Kidney (tissue), 14 donors: Measurements from ENCODE around the gene CLASRP. TPM values are rescaled to one million over a fixed set of nuclear protein-coding genes. Genes with fewer than 3 reads are reported as not detected.

Experiments
- DNase-seq, 5 donors: peaks; one replicate each; pipeline ENCODE4 v3.0.0-alpha.2; 2013 to 2020
- FAIRE-seq: peaks from 2 replicates; lab custom pipeline; 2012; peaks lifted over from hg19 to GRCh38; lab: Jason Lieb, UNC
- H3K27ac ChIP-seq, 2 donors: one replicate each; pipeline ENCODE4 v1.7.0; 2013; ENCODE audit warnings: low read depth in 2 of 2, low read length in 2 of 2, inconsistent platforms in 1 of 2
- H3K27me3 ChIP-seq: one replicate; pipeline ENCODE4 v1.7.1; 2013; ENCODE audit warnings: low read length, inconsistent platforms; ENCODE audit not compliant: control insufficient read depth, insufficient read depth
- H3K36me3 ChIP-seq, 3 donors: one replicate each; pipeline versions ENCODE4 v1.7.0 to v1.7.1; 2013; ENCODE audit warnings: low read length in 3 of 3, control low read depth in 1 of 3, inconsistent platforms in 1 of 3; ENCODE audit not compliant: insufficient read depth in 3 of 3, control insufficient read depth in 2 of 3
- H3K4me1 ChIP-seq, 3 donors: one replicate each; pipeline versions ENCODE4 v1.7.0 to v1.7.1; 2013; ENCODE audit warnings: low read length in 3 of 3, inconsistent platforms in 1 of 3, low read depth in 1 of 3; ENCODE audit not compliant: control insufficient read depth in 2 of 3, insufficient read depth in 2 of 3
- H3K4me3 ChIP-seq, 3 donors: one replicate each; pipeline versions ENCODE4 v1.7.0 to v1.8.1; 2013; ENCODE audit warnings: low read length in 3 of 3, control low read depth in 1 of 3, inconsistent platforms in 1 of 3
- H3K9ac ChIP-seq, 3 donors: one replicate each; pipeline versions ENCODE4 v1.7.0 to v1.7.1; 2013; ENCODE audit warnings: low read length in 3 of 3, control low read depth in 1 of 3, inconsistent platforms in 1 of 3
- H3K9me3 ChIP-seq, 3 donors: one replicate each; pipeline versions ENCODE4 v1.7.0 to v1.7.1; 2013; ENCODE audit warnings: low read length in 3 of 3, control low read depth in 1 of 3, inconsistent platforms in 1 of 3; ENCODE audit not compliant: control insufficient read depth in 2 of 3, insufficient read depth in 1 of 3
- intact Hi-C: fragments of 100-400 bp; cut with DNase I; formaldehyde crosslinking; loops from one replicate; pipeline ENCODE4 v1.11.1; 2022
- polyA plus RNA-seq: library from polyadenylated mRNA; stranded (reverse); fragments of 350-450 nt; fragmentation: Illumina TruSeq; extraction: RNeasy Lipid Tissue Mini Kit (QIAGEN cat#74804); gene quantifications from one replicate; pipeline ENCODE4 v1.2.3, GENCODE V29; 2014; ENCODE audit warnings: low read depth, low replicate concordance; ENCODE audit not compliant: insufficient read depth
- total RNA-seq: library from RNA; stranded (reverse); fragmentation: NEBNext Ultra II Directional; extraction: Animal tissue kit (Norgen Biotek cat#: 25700); gene quantifications from one replicate; pipeline ENCODE4 v1.2.1, GENCODE V29; 2021
- TF ChIP-seq, protein P1 (sequence below): IDR thresholded peaks from 3 replicates; pipeline ENCODE4 v1.5.1; 2012; ENCODE audit warnings: mild to moderate bottlenecking, moderate library complexity, borderline replicate concordance; ENCODE audit not compliant: insufficient read depth; ENCODE audit errors: extremely low read depth
- donor health status: control.
- donor health status: control.
- donor health status: control.
- donor health status: control.
- donor health status: control.
- donor health status: DM: yes; HTN: yes; CAD: no.
- donor health status: Normal renal cell carcinoma (clear cell type).

CLASRP gene
- total and polyA plus RNA-seq, 2 donors from 2014 or later = 38.0 to 83.6 TPM

DNA sequence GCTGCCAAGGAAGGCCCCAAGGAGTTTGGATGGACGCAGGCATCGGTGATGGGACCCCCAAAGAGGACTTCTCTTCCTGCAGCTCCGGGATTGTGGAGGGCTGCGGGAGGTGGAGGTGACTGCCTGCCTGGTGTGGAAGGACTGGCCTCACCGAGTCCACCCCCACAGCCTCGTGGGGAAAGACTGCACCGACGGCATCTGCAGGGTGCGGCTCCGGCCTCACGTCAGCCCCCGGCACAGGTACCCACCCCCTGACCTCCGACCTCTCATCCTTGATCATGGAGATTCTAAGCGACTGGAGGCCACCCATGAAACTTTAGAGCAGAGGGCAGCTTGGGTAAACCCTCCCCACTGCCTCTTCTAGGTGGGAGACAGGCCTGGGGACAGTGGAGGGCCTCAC is 16.9 kb upstream of the CLASRP start:
- DNase-seq = no peak
- no peaks in the 10 kb centered on the region for H3K9me3 ChIP-seq
- H3K4me1 ChIP-seq = no peaks in the 10 kb centered on the region
- intact Hi-C loops = no loop called here
- TF ChIP-seq, protein P1, sequence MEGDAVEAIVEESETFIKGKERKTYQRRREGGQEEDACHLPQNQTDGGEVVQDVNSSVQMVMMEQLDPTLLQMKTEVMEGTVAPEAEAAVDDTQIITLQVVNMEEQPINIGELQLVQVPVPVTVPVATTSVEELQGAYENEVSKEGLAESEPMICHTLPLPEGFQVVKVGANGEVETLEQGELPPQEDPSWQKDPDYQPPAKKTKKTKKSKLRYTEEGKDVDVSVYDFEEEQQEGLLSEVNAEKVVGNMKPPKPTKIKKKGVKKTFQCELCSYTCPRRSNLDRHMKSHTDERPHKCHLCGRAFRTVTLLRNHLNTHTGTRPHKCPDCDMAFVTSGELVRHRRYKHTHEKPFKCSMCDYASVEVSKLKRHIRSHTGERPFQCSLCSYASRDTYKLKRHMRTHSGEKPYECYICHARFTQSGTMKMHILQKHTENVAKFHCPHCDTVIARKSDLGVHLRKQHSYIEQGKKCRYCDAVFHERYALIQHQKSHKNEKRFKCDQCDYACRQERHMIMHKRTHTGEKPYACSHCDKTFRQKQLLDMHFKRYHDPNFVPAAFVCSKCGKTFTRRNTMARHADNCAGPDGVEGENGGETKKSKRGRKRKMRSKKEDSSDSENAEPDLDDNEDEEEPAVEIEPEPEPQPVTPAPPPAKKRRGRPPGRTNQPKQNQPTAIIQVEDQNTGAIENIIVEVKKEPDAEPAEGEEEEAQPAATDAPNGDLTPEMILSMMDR = no peak
- H3K27me3 ChIP-seq = no peaks in the 10 kb centered on the region
- H3K36me3 ChIP-seq = no peaks in the 10 kb centered on the region
- H3K4me3 ChIP-seq = no peak overlapping the region
- H3K9ac ChIP-seq = no peak overlapping the region
- H3K27ac ChIP-seq = no peak overlapping the region
- no peak for FAIRE-seq

DNA sequence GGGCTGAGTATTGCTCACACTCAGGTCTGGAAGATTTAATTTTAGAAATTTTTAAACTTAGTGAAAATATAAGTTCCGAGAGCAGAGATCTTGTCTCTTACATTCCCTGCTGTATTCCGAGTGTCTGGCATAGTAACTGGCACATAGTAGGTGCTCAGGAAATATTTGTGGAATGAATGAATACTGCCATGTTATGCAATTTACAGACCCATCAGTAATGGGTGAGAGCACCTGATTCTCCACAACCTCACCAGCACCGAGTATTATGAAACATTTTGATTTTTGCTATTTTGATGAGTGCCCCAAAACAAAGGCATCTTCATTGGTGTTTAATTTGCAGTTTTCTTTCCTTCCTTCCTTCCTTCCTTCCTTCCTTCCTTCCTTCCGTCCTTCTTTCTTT is 15.8 kb upstream of the CLASRP start:
- Histone ChIP-seq H3K4me1 (no peaks in the 10 kb centered on the region), H3K4me3 (no peak overlapping the region), H3K9me3 (no peaks in the 10 kb centered on the region), H3K27me3 (no peaks in the 10 kb centered on the region), H3K27ac (no peak overlapping the region), H3K36me3 (no peaks in the 10 kb centered on the region), H3K9ac (no peak overlapping the region)
- no peak for DNase-seq
- TF ChIP-seq, protein P1 = no peak
- intact Hi-C loops = no loop called here
- no peak for FAIRE-seq

DNA sequence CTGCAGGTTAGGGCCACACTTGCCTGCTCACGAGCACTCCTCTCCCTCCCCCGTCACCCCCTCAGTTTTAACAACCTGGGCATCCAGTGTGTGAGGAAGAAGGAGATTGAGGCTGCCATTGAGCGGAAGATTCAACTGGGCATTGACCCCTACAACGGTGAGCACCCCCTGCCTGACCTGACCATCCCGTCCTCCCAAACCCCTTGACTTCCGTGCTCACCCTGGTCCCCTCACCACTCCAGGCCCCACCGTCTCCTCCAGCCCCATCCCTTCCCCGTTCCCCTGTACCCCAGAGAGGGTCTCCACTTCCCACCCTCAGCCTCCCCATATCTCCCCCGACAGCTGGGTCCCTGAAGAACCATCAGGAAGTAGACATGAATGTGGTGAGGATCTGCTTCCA is 13.6 kb upstream of the CLASRP start:
- no peak for DNase-seq
- H3K9me3 ChIP-seq = no peaks in the 10 kb centered on the region
- no peaks in the 10 kb centered on the region for H3K27me3 ChIP-seq
- no peak overlapping the region for H3K4me3 ChIP-seq
- H3K9ac ChIP-seq = no peak overlapping the region
- no peaks in the 10 kb centered on the region for H3K4me1 ChIP-seq
- intact Hi-C loops = no loop called here
- no peak overlapping the region for H3K27ac ChIP-seq
- no peak for FAIRE-seq
- peaks cover 0 to 6% (median 5%) of the 10 kb centered on the region in 3 donors for H3K36me3 ChIP-seq
- TF ChIP-seq, protein P1 = no peak

DNA sequence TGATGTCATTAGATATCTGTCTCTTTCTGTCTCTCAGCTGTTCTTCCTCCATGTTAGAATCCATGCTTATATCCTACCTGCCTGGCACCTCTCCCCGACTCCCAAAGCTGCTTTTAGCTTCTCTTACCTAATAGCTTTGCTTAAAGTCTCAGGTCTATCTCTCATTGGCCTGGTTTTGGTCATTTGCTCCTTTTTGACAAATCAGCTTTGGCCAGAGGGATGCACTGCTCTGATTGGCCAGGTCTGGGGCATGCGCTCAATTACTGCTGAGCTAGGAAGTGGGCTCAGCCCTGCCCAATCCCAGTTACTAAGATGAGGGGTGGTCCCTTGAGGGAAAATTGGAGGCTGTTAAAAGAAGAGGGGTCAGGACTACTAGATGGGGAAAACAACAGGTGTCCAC is 11.5 kb upstream of the CLASRP start:
- Histone ChIP-seq H3K27ac (no peak overlapping the region), H3K27me3 (no peaks in the 10 kb centered on the region), H3K4me3 (no peak overlapping the region), H3K4me1 (no peaks in the 10 kb centered on the region), H3K9ac (no peak overlapping the region), H3K36me3 (peaks cover 0 to 10% (median 7%) of the 10 kb centered on the region in 3 donors), H3K9me3 (no peaks in the 10 kb centered on the region)
- FAIRE-seq (no peak), DNase-seq (no peak)
- intact Hi-C loops = no loop called here
- TF ChIP-seq, protein P1 = no peak
